Breast epithelium (tissue), 4 donors: ENCODE results near the gene HIVEP3. TPM values are rescaled to one million over a fixed set of nuclear protein-coding genes. Genes with fewer than 3 reads are reported as not detected.
A peak's percentile ranks its signal among the peaks of the same experiment; 100 is the strongest.

Source experiments
- DNase-seq, 2 donors: peaks; one replicate each; pipeline ENCODE4 v3.0.0-alpha.2; 2019; ENCODE audit warnings: low spot score in 2 of 2
- H3K27ac ChIP-seq, 2 donors: fragments of 200-600 bp; sonication (generic) in 1 of 2; one replicate each; pipeline ENCODE4 v1.5.1; 2016 to 2019; ENCODE audit warnings: mild to moderate bottlenecking in 1 of 2
- H3K27me3 ChIP-seq, 2 donors: fragments of 200-600 bp; sonication (generic) in 1 of 2; one replicate each; pipeline versions ENCODE4 v1.5.1 to v1.6.0; 2017 to 2019; ENCODE audit warnings: control low read depth in 1 of 2, mild to moderate bottlenecking in 1 of 2
- H3K36me3 ChIP-seq: fragments of 200-600 bp; one replicate; pipeline ENCODE4 v1.5.1; 2019
- H3K4me1 ChIP-seq, 2 donors: fragments of 200-600 bp; sonication (generic); one replicate each; pipeline ENCODE4 v1.5.1; 2016 to 2019; ENCODE audit warnings: control low read depth in 1 of 2
- H3K4me3 ChIP-seq, 3 donors: fragments of 200-600 bp; sonication (generic); 1 replicate in 2 of 3; 2 replicates in 1 of 3; pipeline ENCODE4 v1.5.1; 2016 to 2019; ENCODE audit warnings: mild to moderate bottlenecking in 3 of 3, moderate library complexity in 2 of 3
- H3K9me3 ChIP-seq, 2 donors: fragments of 200-600 bp; sonication (generic) in 1 of 2; one replicate each; pipeline ENCODE4 v1.5.1; 2016 to 2019; ENCODE audit warnings: control low read depth in 1 of 2
- CTCF ChIP-seq, 3 donors: fragments of 450-650 bp; IDR thresholded peaks; one replicate each; pipeline ENCODE4 v1.5.1; 2016 to 2017; ENCODE audit warnings: antibody characterized with exemption in 3 of 3, mild to moderate bottlenecking in 3 of 3, moderate library complexity in 3 of 3
- POLR2A ChIP-seq: fragments of 450-650 bp; IDR thresholded peaks from one replicate; pipeline ENCODE4 v1.6.1; 2016; ENCODE audit warnings: antibody characterized with exemption, mild to moderate bottlenecking, moderate library complexity
- POLR2AphosphoS5 ChIP-seq, 3 donors: sonication (generic); formaldehyde crosslinking; IDR thresholded peaks; one replicate each; pipeline ENCODE4 v1.6.1; 2017; ENCODE audit warnings: antibody characterized with exemption in 3 of 3
- intact Hi-C: fragments of 100-400 bp; cut with DNase I; formaldehyde crosslinking; loops from one replicate; pipeline ENCODE4 v1.15.1; 2023; ENCODE audit warnings: low total_unique reads
- total RNA-seq, 3 donors: library from RNA; depleted of rRNA; stranded (reverse); fragments of >200 nt; gene quantifications; one replicate each; pipeline ENCODE4 v1.1.0, GENCODE V29; 2016

Gene HIVEP3
- total RNA-seq, 3 donors from 2014 or later: 3.5 to 13.5 (median 9.2) TPM

GRCh38 chr1:41611932-41612450 is 306.7 kb downstream of the HIVEP3 start:
- DNase-seq: peak in 1 of 2 donors; percentile 1
- no peak for TF ChIP-seq POLR2AphosphoS5 (IDR thresholded peaks at IDR 0.05)
- no peak for TF ChIP-seq POLR2A
- no peak for TF ChIP-seq CTCF (IDR thresholded peaks at IDR 0.05)
- intact Hi-C loops: no loop called here

GRCh38 chr1:41611068-41611931 is 307.4 kb downstream of the HIVEP3 start:
- Histone ChIP-seq H3K36me3 (no peaks in the 10 kb centered on the region), H3K27me3 (no peaks in the 10 kb centered on the region), H3K27ac (no peak overlapping the region), H3K9me3 (no peaks in the 10 kb centered on the region), H3K4me1 (no peaks in the 10 kb centered on the region), H3K4me3 (no peak overlapping the region)
- DNase-seq: no peak
- intact Hi-C loops: no loop called here
- TF ChIP-seq POLR2AphosphoS5 (IDR thresholded peaks at IDR 0.05) (no peak), CTCF (IDR thresholded peaks at IDR 0.05) (no peak), POLR2A (no peak)

More at GRCh38 chr1:41611932-41612450, 306.7 kb downstream of the HIVEP3 start:
- no peaks in the 10 kb centered on the region for H3K27me3 ChIP-seq
- H3K27ac ChIP-seq: no peak overlapping the region
- H3K36me3 ChIP-seq: no peaks in the 10 kb centered on the region
- H3K9me3 ChIP-seq: no peaks in the 10 kb centered on the region
- no peak overlapping the region for H3K4me3 ChIP-seq
- H3K4me1 ChIP-seq: peaks cover 0 to 2% of the 10 kb centered on the region in 2 donors

- DNase-seq: peak in 1 of 2 donors; percentile 9
- H3K4me3 ChIP-seq: no peak overlapping the region
- H3K27me3 ChIP-seq: no peaks in the 10 kb centered on the region
- no peak overlapping the region for H3K27ac ChIP-seq
- no peaks in the 10 kb centered on the region for H3K9me3 ChIP-seq
- H3K36me3 ChIP-seq: no peaks in the 10 kb centered on the region
- TF ChIP-seq POLR2A (no peak), CTCF (IDR thresholded peaks at IDR 0.05) (no peak), POLR2AphosphoS5 (IDR thresholded peaks at IDR 0.05) (no peak)
- intact Hi-C loops: no loop called here
- no peaks in the 10 kb centered on the region for H3K4me1 ChIP-seq
Observed at GRCh38 chr1:41610361-41610760, 308.4 kb downstream of the HIVEP3 start.

DNA sequence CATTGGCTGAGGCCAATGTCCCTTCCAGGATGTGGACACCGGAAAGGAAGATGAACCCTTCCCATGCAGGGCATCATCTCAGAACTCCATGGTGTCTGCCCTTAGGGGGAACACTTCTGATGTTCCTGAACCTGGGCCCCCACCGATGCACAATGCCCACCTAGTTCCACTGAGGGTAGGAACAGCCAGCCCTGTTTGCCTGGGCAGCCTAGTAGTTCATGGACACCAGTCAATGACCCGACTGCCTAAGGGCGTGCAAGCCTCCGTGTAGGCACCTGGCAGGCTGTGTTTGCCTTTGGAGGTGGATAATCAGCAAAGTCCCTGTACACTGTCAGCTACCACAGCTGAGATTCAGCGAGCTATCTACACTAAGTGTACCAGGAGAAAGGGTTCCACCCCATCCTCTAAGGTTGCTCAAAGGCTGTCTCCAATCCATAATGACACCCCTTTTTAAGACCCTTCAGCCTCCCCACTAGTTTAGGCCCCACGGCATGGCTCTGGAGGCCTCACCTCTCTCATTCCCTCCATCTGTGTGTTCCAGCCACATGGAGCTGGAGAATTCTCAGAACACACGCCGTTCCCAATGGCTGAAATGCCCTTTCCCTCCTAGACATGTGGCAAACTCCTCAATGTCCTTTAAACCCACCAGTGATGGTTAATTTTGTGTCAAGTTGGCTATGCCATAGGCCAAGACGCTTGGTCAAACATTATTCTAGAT is 309.4 kb downstream of the HIVEP3 start:
- Histone ChIP-seq H3K4me3 (no peak overlapping the region), H3K27me3 (no peaks in the 10 kb centered on the region), H3K4me1 (no peaks in the 10 kb centered on the region), H3K36me3 (no peaks in the 10 kb centered on the region), H3K27ac (no peak overlapping the region), H3K9me3 (no peaks in the 10 kb centered on the region)
- peak in 1 of 2 donors; percentile 8 for DNase-seq
- intact Hi-C loops: no loop called here
- no peak for TF ChIP-seq CTCF (IDR thresholded peaks at IDR 0.05)
- TF ChIP-seq POLR2AphosphoS5 (IDR thresholded peaks at IDR 0.05): no peak
- no peak for TF ChIP-seq POLR2A

DNA sequence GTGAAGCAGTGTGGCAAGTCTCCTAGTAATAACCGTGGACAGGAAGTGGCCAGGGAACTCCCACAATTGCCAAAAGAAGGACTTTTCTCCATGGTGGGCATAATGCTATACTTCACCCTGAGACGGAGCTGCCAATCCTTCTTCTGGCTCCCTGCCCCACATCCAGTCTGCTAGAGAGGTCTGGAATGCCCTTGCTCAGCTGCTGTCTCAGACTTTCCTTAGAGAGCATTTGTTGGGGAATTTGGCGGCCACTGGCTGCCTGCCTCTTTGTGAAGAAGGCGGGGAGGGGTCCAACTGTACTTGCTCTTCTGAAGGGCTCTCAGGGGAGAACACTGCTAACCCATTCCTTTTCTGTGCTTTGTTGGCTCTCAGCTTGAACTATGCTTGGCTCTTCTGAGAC is 310.5 kb downstream of the HIVEP3 start:
- no peak for TF ChIP-seq POLR2AphosphoS5 (IDR thresholded peaks at IDR 0.05)
- no peak for TF ChIP-seq POLR2A
- no peak for TF ChIP-seq CTCF (IDR thresholded peaks at IDR 0.05)
- no peak for DNase-seq
- intact Hi-C loops: no loop called here
- H3K9me3 ChIP-seq: no peaks in the 10 kb centered on the region
- H3K27me3 ChIP-seq: no peaks in the 10 kb centered on the region
- no peaks in the 10 kb centered on the region for H3K36me3 ChIP-seq
- no peak overlapping the region for H3K27ac ChIP-seq
- no peaks in the 10 kb centered on the region for H3K4me1 ChIP-seq
- H3K4me3 ChIP-seq: no peak overlapping the region
